GM18499 (cell line): ENCODE data around the gene EXOSC9.
A peak's percentile ranks its signal among the peaks of the same experiment; 100 is the strongest.

Experiments used
- ATAC-seq: cut with Tn5 transposase; IDR thresholded peaks from one replicate; pipeline ENCODE4 v1.9.1; 2021; ENCODE audit warnings: moderate number of reproducible peaks; ENCODE audit not compliant: insufficient read depth, unreplicated experiment

EXOSC9 gene

GRCh38 chr4:121822796-121823504 lies 21.8 kb downstream of the EXOSC9 start:
- ATAC-seq = peak; percentile 43

DNA sequence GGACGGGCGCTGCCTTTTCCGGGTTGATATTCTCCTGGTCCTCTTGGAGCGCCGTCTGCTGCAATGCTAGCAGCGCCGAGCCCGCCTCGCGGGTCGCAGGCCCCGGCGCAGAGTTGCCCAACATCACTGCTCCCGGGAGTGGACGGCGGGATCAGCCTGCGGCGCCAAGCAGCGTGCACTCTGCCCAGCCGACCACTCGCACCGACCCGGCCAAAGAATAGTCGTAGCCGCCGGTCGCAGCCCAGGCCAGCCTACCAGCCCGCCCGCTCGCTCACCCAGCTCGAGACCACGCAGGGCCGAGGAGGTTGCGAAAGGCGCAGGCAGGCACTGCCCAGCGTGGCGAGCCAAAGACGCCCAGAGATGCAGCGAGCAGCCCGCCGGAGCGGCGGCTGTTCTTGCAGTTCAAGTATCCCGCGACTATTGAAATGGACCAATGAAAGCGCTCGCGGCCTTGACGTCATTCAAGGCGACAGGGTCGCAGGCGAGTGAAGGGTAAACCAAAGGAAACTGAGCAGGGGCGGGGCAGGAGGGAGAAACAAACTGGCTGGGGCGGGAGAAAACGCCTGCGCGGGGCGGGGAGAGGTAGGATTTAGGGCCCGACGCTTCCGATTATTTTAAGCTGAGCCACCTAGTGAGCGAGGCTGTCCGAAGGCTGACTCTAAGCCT lies 22.5 kb downstream of the EXOSC9 start, which contains the start of gene CCNA2:
Gene CCNA2 (minus strand): TSS at position 379 of the 666 bp plus-strand sequence. CDS start 255 bp downstream, at position 124.
- ATAC-seq = peak; percentile 87

DNA sequence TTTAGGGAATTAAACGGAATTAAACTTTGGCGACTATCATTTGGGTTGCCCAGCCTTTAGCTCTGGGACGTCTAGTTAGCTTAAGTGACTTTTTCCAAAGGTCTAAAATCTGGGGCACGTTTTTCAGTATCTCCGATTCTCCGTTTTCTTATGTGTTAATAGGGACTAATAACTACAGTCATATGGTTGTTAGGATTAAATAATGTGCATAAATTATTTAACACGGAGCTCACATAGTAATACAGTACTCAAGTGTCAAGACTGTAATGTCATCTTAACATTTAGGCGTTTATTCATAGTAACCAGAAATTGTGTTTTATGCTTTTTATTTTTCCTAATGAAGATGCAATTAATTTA lies 23.0 kb downstream of the EXOSC9 start:
- ATAC-seq = no peak

DNA sequence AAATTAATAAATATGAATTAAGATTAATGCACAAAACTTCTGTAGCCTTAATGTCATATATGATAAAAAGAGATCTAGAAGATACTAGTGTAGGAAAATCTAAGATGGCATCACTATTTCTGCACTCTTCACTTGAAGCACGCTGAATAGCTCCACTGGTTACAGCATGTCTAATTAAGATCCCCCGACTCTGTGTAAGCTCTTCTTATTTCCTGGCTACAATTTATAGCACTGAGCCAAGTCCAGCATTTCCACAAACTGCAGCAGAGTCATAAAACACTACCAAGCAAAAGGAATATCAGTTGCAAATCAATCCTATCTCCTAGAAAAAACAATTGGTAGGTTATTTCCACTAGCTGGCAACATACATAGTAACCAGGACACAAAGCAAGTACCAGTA lies 23.8 kb downstream of the EXOSC9 start:
- no peak for ATAC-seq

DNA sequence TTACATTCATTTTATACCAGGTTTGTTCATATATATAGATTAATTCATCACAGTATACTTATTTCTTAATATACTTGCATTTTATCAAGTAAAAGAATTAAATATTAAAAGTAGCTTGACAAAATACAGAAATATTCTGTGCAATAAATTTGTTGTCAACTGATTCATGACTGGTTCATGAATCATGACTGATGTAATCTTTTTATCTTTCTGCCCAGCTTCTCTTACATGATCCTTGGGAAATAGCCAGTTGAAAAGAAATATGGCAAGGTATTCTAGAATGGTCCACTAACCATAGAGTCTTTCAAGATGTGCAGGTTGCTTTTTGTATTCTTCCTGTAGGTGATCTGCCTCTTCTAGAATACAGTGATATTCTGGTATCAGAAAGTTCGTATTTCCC lies 26.7 kb downstream of the EXOSC9 start:
- no peak for ATAC-seq

DNA sequence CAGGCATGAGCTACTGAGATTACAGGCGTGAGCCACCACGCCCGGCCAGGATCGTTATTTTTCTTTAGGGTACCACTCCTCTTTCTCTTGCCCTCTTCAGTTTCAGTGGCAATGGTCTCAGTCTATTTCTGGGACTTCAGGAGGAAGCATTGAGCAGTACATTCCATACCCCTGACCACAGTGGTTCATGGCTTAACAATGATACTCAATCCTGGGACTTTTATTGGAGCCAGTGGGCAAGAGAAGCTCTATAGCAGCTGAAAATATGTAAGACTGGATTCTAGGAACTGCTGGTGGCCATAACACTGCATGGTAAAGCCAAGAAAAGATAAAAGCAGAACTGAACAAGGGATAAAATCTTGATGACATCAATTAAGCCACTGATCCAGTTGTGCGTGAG lies 28.4 kb downstream of the EXOSC9 start:
- no peak for ATAC-seq

DNA sequence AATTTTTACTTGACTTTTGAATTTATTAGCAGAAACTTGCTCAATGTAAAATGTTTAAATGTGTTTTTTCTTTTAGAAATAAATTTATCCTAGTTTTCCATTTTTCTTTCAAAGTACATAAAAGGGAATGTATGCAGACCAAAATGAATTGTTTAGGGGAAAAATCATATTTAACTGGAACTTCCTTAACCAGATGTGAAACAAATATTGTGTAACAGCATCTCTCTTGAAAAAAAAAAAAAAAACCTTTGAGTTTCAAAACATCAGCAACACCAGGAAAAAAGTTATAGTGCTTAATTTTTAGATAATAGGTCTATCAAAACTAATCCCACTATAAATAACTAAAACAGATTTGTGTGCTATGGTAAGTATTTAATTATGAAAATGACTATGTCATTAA lies 37.0 kb downstream of the EXOSC9 start:
- ATAC-seq = no peak

GRCh38 chr4:121842862-121843261 lies 41.7 kb downstream of the EXOSC9 start:
- ATAC-seq = no peak

DNA sequence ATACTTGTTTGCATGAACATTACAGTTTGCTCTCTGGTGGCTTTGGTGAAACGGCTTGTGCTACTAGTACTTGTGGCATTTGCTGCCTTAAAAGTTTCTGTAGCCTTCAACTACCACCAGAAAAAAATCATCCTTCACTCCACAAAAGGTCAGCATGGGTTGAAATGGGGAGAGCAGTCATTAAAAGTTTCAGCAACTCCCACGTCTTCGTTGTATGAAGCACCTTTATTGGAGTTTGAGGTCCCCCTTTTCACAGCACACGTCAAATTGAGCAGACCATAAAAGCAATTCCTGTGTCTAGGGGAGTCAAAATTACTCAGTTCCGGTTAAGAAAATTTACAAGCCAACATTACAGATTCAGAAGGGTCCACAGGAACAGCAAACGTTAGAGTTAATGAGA lies 45.5 kb downstream of the EXOSC9 start:
- no peak for ATAC-seq

GRCh38 chr4:121851354-121851753 lies 50.2 kb downstream of the EXOSC9 start:
- ATAC-seq = no peak

GRCh38 chr4:121860121-121860520 lies 59.0 kb downstream of the EXOSC9 start:
- no peak for ATAC-seq

DNA sequence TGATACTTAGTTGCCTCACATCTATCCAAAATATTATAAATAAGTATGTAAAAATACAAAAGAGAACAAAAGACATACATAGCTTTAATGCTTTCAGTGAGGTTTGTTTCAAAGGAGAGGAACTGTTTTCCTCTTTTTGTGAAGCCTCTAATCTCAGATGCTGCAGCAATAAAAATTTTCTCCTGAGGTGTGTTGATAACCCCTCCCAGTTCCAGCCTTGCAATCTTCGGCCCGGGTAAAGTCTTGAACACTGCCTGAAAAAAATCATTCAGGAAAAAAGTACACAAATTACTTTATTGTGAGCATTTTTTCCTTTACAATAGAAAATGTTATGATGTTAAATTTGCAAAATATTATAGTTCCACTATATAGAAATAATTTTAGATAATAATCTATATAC lies 60.3 kb downstream of the EXOSC9 start:
- ATAC-seq = no peak

DNA sequence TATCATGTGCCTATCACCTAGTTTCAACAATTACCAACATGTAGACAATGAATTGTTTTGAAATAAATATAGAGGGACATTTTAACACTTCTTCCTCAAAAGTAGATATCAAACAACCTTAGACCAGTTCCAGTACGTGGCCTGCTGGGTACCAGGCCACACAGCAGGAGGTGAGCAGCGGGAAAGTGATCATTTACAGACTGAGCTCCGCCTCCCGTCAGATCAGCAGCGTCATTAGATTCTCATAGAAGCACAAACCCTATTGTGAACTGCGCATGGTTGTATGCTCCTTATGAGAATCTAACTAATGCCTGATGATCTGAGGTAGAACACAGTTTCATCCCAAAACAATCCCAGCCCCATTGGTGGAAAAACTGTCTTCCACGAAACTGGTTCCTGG lies 62.7 kb downstream of the EXOSC9 start:
- no peak for ATAC-seq
